ENCODE results near the gene POLN. TPM values are rescaled to one million over a fixed set of nuclear protein-coding genes. Genes with fewer than 3 reads are reported as not detected.

The POLN gene
- total RNA-seq, 2 experiments from 2014 or later: 0.91 to 1.3 TPM

GRCh38 chr4:2071912-2072867 is 169.7 kb downstream of the POLN start:
- Mint-ChIP-seq H3K27me3 (ENCODE audit: low read depth) (no peaks in the 10 kb centered on the region), H3K27ac (no peak overlapping the region), H3K9me3 (no peaks in the 10 kb centered on the region), H3K4me1 (ENCODE audit: low read depth) (no peaks in the 10 kb centered on the region), H3K4me3 (no peak overlapping the region), H3K36me3 (ENCODE audit: low read depth) (no peaks in the 10 kb centered on the region)
- intact Hi-C loops (cut with micrococcal nuclease): no loop called here
- CTCF ChIA-PET: no interaction called here
- DNase-seq: no peak

DNA sequence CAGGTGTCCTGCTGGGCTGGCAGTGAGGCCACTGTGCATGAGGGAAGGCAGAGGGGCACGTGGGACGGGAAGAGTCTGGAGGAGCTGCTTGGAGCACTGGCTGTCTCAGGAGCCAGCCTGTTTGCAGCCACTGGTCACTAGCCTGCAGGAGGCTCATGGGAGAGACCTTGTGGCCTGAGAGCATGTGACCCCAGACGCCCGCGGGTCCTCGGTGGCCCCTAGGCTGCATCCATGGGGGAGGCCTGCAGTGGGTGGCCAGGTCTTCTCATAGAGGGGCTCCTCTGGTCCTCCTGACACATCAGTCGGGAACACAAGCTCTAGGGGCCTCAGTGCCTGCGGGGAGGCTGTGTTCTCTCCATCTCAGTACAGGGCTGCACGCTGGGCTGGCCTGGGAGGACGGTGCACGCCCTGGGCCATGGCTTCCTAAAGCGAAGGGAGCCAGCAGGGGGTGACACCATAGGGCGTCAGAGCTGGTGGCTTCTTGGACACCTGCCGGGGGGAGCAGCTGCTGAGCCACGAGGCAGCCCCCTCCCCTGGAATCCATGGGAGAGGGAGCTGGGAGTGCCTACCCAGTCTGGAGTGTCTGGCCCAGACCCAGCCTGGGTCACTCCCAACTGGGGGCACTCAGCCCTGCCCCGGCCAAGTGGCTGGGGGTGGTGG is 170.5 kb downstream of the POLN start:
- intact Hi-C loops (cut with micrococcal nuclease): no loop called here
- CTCF ChIA-PET: no interaction called here
- Mint-ChIP-seq H3K36me3 (ENCODE audit: low read depth) (no peaks in the 10 kb centered on the region), H3K27me3 (ENCODE audit: low read depth) (no peaks in the 10 kb centered on the region), H3K4me1 (ENCODE audit: low read depth) (no peaks in the 10 kb centered on the region), H3K4me3 (no peak overlapping the region), H3K27ac (no peak overlapping the region), H3K9me3 (no peaks in the 10 kb centered on the region)
- no peak for DNase-seq

- H3K4me3 Mint-ChIP-seq: no peak overlapping the region
- no peaks in the 10 kb centered on the region for H3K36me3 Mint-ChIP-seq (ENCODE audit: low read depth)
- H3K9me3 Mint-ChIP-seq: no peaks in the 10 kb centered on the region
- no peaks in the 10 kb centered on the region for H3K4me1 Mint-ChIP-seq (ENCODE audit: low read depth)
- no peak overlapping the region for H3K27ac Mint-ChIP-seq
- H3K27me3 Mint-ChIP-seq (ENCODE audit: low read depth): no peaks in the 10 kb centered on the region
- CTCF ChIA-PET: no interaction called here
- intact Hi-C loops (cut with micrococcal nuclease): no loop called here
- DNase-seq: no peak
Observed at GRCh38 chr4:2070421-2071251, 171.3 kb downstream of the POLN start.

GRCh38 chr4:2069986-2070385 is 171.9 kb downstream of the POLN start:
- Mint-ChIP-seq H3K4me1 (ENCODE audit: low read depth) (no peaks in the 10 kb centered on the region), H3K36me3 (ENCODE audit: low read depth) (no peaks in the 10 kb centered on the region), H3K4me3 (no peak overlapping the region), H3K27ac (no peak overlapping the region), H3K27me3 (ENCODE audit: low read depth) (no peaks in the 10 kb centered on the region), H3K9me3 (no peaks in the 10 kb centered on the region)
- intact Hi-C loops (cut with micrococcal nuclease): no loop called here
- DNase-seq: no peak
- CTCF ChIA-PET: no interaction called here

DNA sequence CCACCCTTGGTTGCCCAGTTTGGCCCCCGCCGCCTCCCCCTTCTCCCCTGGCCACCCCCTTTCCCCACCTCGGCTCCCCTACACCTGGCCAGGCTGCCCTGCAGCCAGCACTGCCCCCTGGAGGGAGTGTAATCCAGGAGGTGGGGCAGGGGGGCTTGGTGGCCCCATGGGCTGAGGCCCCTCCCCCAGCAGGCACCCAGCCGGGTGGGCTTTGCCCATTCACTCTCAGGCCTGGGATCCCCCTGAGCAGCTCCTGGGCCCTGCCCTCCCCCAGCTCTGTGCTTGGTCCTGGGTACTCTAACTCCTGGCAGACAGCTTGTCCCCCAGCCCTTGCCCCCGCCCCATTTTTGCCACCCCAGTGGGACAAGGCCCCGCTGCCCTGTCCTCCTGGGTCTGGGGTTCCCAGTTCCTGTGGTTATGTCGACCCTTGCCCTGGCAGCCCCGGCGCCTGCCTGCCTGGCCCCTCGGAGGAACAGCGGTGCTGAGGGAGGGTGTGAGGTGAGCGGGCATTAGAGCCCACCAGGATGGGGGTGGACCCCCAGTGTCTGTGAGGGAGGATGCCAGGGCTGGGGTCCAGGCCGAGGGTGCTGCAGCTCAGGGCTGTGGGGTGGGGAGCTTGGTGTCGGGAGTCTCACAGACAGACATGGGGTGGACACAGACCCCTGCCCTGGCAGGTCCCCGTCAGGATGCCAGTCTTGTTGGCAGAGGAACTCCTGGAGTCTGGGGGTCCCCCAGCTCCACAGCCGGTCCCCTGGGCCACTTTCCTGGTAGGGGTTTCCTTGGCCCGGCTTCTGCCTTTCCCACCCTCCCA is 172.6 kb downstream of the POLN start:
- Mint-ChIP-seq H3K9me3 (no peaks in the 10 kb centered on the region), H3K4me3 (no peak overlapping the region), H3K36me3 (ENCODE audit: low read depth) (no peaks in the 10 kb centered on the region), H3K27me3 (ENCODE audit: low read depth) (no peaks in the 10 kb centered on the region), H3K4me1 (ENCODE audit: low read depth) (no peaks in the 10 kb centered on the region), H3K27ac (no peak overlapping the region)
- intact Hi-C loops (cut with micrococcal nuclease): no loop called here
- no peak for DNase-seq
- CTCF ChIA-PET: no interaction called here

- Mint-ChIP-seq H3K27ac (no peak overlapping the region), H3K27me3 (ENCODE audit: low read depth) (no peaks in the 10 kb centered on the region), H3K4me1 (ENCODE audit: low read depth) (no peaks in the 10 kb centered on the region), H3K9me3 (no peaks in the 10 kb centered on the region), H3K36me3 (ENCODE audit: low read depth) (no peaks in the 10 kb centered on the region), H3K4me3 (no peak overlapping the region)
- intact Hi-C loops (cut with micrococcal nuclease): no loop called here
- CTCF ChIA-PET: no interaction called here
- no peak for DNase-seq
Observed at GRCh38 chr4:2068566-2068965, 173.4 kb downstream of the POLN start.

- no peaks in the 10 kb centered on the region for H3K27me3 Mint-ChIP-seq (ENCODE audit: low read depth)
- no peak overlapping the region for H3K4me3 Mint-ChIP-seq
- intact Hi-C loops (cut with micrococcal nuclease): no loop called here
- CTCF ChIA-PET: no interaction called here
- H3K4me1 Mint-ChIP-seq (ENCODE audit: low read depth): no peaks in the 10 kb centered on the region
- H3K27ac Mint-ChIP-seq: no peak overlapping the region
- DNase-seq: no peak
- no peaks in the 10 kb centered on the region for H3K9me3 Mint-ChIP-seq
- no peaks in the 10 kb centered on the region for H3K36me3 Mint-ChIP-seq (ENCODE audit: low read depth)
Observed at GRCh38 chr4:2068198-2068470, 173.8 kb downstream of the POLN start.

DNA sequence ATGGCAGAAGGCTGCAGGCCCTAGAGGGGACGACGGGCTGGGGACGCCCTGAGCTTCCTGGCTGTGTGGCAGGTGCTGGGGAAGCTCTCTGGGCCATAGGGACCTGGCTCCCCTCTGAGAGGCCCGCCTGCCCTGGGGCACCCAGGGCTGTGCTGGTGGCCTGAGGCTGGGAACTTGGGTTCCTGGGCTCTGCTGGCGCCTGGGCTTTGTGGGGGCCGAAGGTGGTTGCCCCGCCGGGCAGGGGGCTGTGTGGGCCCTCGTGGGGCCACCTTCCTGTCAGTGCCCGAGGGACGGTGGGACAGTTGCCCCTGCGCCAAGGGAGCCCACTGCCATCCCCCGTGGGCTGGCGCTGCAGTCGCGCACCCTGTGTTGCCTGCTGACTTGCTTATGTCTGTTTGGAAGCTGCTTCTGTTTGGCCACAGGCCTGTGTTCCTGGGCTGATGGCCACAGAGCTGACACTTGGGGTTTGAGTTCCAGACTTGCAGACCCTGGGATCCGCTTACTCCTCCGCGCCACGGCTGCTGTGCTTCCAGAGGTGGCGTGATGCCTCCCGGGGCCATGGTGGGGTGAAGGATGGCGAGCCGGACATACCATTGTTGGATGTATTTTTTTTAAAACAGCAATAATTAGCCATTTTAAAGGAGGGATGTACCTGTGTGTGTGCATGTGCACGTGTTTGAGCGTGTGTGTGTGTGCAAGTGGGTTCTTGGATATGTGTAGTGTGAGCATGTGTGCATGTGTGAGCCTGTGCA is 174.3 kb downstream of the POLN start:
- Mint-ChIP-seq H3K9me3 (no peaks in the 10 kb centered on the region), H3K27ac (no peak overlapping the region), H3K4me1 (ENCODE audit: low read depth) (no peaks in the 10 kb centered on the region), H3K27me3 (ENCODE audit: low read depth) (no peaks in the 10 kb centered on the region), H3K4me3 (no peak overlapping the region), H3K36me3 (ENCODE audit: low read depth) (no peaks in the 10 kb centered on the region)
- DNase-seq: no peak
- CTCF ChIA-PET: no interaction called here
- intact Hi-C loops (cut with micrococcal nuclease): no loop called here

DNA sequence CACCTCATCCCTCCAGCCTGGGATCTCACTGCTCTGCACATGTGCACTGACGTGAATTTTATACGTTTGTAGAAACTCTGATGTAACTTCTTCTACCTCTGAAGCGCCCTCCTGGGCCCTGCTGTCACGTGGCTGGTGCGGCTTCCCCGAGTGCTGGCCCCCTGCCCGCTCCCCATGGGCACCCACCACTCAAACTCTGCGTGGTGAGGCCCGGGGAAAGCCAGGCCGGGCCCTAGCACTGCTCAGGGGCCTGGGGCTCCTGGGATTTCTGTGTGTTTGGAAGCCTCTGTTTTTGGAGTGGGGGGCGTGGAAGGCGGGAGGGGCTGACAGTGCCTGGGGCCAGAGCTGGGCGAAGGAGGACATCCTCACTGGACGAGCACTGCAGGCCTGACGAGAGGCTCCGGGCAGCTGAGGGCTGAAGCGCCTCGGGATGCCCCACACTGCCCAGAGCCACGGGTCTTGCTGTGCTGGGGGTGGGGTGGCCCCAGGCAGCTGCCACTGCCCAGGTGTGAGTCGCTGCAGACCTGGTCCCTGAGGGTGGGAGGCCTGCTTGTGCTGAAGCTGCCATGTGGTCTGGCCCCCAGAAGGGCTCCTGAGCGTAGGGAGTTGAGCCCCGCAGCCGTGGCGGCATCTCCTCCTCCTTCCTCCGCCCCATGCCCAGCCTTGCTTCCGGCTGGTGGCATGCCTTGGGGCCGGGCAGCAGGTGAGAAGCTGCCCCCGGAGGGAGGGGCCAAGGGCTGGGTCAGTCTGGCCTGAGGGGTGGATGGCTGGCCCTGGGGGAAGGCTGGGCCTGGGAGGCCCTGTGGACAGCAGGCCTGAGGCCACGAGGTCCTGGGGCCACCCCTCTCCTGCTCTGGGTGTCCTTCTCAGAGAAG is 175.1 kb downstream of the POLN start:
- CTCF ChIA-PET: no interaction called here
- Mint-ChIP-seq H3K9me3 (no peaks in the 10 kb centered on the region), H3K36me3 (ENCODE audit: low read depth) (no peaks in the 10 kb centered on the region), H3K27me3 (ENCODE audit: low read depth) (peaks cover 4% of the 10 kb centered on the region), H3K4me3 (no peak overlapping the region), H3K4me1 (ENCODE audit: low read depth) (no peaks in the 10 kb centered on the region), H3K27ac (no peak overlapping the region)
- intact Hi-C loops (cut with micrococcal nuclease): no loop called here
- no peak for DNase-seq

DNA sequence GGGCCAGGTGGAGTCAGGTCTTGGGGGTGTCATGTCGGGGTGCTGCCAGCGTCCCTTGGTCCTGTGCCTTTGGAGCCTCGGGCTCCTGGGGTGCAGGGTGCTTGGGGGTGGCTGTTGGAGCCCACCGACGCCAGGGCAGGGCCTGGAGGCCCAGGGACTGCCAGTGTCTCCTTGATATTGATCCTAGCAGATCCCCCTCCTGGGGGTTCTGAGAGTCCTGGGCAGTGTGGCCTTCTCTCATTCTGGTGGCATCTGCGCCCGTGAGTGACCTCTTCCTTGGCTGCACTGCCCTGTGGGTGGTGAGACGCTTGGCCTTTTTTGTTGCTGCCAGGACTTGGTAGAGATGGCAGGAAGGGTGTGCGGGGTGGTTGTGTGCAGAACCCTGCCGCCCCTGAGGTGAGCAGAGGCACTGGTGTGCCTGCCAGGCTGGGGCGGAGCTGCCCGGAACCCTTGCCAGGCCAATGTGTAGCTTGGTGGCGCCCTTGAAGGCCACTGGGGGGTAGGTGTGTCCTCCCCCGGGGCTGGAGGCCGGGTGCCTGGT is 175.8 kb downstream of the POLN start:
- H3K4me1 Mint-ChIP-seq (ENCODE audit: low read depth): no peaks in the 10 kb centered on the region
- DNase-seq: no peak
- H3K27ac Mint-ChIP-seq: no peak overlapping the region
- peaks cover 4% of the 10 kb centered on the region for H3K27me3 Mint-ChIP-seq (ENCODE audit: low read depth)
- intact Hi-C loops (cut with micrococcal nuclease): no loop called here
- no peaks in the 10 kb centered on the region for H3K9me3 Mint-ChIP-seq
- H3K4me3 Mint-ChIP-seq: no peak overlapping the region
- no peaks in the 10 kb centered on the region for H3K36me3 Mint-ChIP-seq (ENCODE audit: low read depth)
- CTCF ChIA-PET: no interaction called here

Data from activated naive CD4-positive, alpha-beta T cell treated with anti-CD3 and anti-CD28 coated beads for 36 hours (primary cell).